H1 (cell line): ENCODE measurements around the gene GNB1. TPM values are rescaled to one million over a fixed set of nuclear protein-coding genes. Genes with fewer than 3 reads are reported as not detected.

ENCODE experiments used
- CTCF ChIA-PET: fragments of 300-600 bp; sonication (Branson Sonifier 250); formaldehyde crosslinking; loops from one replicate; lab custom pipeline; 2021; ENCODE audit not compliant: partially characterized antibody; lab: Charles Lee
- POLR2A ChIA-PET: fragments of 300-600 bp; sonication (Branson Sonifier 250); formaldehyde crosslinking; loops from one replicate; lab custom pipeline; 2021; ENCODE audit warnings: inconsistent platforms; ENCODE audit not compliant: partially characterized antibody; lab: Charles Lee
- DNase-seq, 2 experiments: peaks; one replicate each; pipeline versions ENCODE4 v3.0.0 to v3.0.0-alpha.2; 2010 to 2022; ENCODE audit warnings: low spot score in 2 of 2, low read depth in 1 of 2, mixed read lengths in 1 of 2
- FAIRE-seq: peaks from 2 replicates; lab custom pipeline; 2011; peaks lifted over from hg19 to GRCh38; lab: Jason Lieb, UNC
- H2AFZ ChIP-seq: 2 replicates; pipeline ENCODE4 v1.8.1; 2012; ENCODE audit warnings: low read length, inconsistent platforms
- H2AK5ac ChIP-seq: 2 replicates; pipeline ENCODE4 v1.6.1; 2013; ENCODE audit warnings: low read depth, low read length
- H2BK120ac ChIP-seq: replicated peaks from 2 replicates; pipeline ENCODE3; 2013; ENCODE audit warnings: low read depth, low read length, inconsistent platforms
- H2BK12ac ChIP-seq: 2 replicates; pipeline ENCODE4 v1.6.1; 2013; ENCODE audit warnings: low read depth, low read length
- H2BK15ac ChIP-seq: 2 replicates; pipeline ENCODE4 v1.6.1; 2013; ENCODE audit warnings: low read length
- H2BK20ac ChIP-seq: 2 replicates; pipeline ENCODE4 v1.6.1; 2013; ENCODE audit warnings: low read length
- H2BK5ac ChIP-seq: 2 replicates; pipeline ENCODE4 v1.6.1; 2013; ENCODE audit warnings: low read depth, low read length
- H3K14ac ChIP-seq: 2 replicates; pipeline ENCODE4 v1.6.1; 2013; ENCODE audit warnings: inconsistent platforms; ENCODE audit not compliant: insufficient read length
- H3K18ac ChIP-seq: 2 replicates; pipeline ENCODE4 v1.6.1; 2013; ENCODE audit warnings: low read length; ENCODE audit errors: extremely low read depth
- H3K23ac ChIP-seq: 2 replicates; pipeline ENCODE4 v1.6.1; 2013; ENCODE audit warnings: inconsistent platforms; ENCODE audit not compliant: insufficient read length
- H3K23me2 ChIP-seq: 2 replicates; pipeline ENCODE4 v1.6.1; 2013; ENCODE audit warnings: low read depth, low read length
- H3K27ac ChIP-seq: 2 replicates; pipeline ENCODE4 v1.6.1; 2011; ENCODE audit warnings: low read depth, low read length, inconsistent platforms
- H3K27me3 ChIP-seq, 4 experiments: replicated peaks in 1 of 4; 1 replicate in 1 of 4; 2 replicates in 3 of 4; pipeline versions ENCODE4 v1.6.1 to v1.8.1; 2011 to 2013; ENCODE audit warnings: low read length in 3 of 4, mild to moderate bottlenecking in 3 of 4, inconsistent platforms in 2 of 4, mixed read lengths in 2 of 4, moderate library complexity in 1 of 4; ENCODE audit not compliant: control insufficient read depth in 3 of 4, insufficient read depth in 3 of 4; ENCODE audit errors: extremely low read depth in 1 of 4
- H3K36me3 ChIP-seq, 4 experiments: 2 replicates each; pipeline versions ENCODE4 v1.6.1 to v1.8.1; 2011 to 2013; ENCODE audit warnings: mild to moderate bottlenecking in 4 of 4, low read length in 3 of 4, moderate library complexity in 2 of 4, control low read depth in 1 of 4, inconsistent platforms in 1 of 4; ENCODE audit not compliant: insufficient read depth in 4 of 4, control insufficient read depth in 2 of 4
- H3K4ac ChIP-seq: replicated peaks from 2 replicates; pipeline ENCODE3; 2013; ENCODE audit warnings: low read length, low read depth, mixed read lengths, inconsistent platforms; ENCODE audit not compliant: insufficient read length
- H3K4me1 ChIP-seq, 4 experiments: replicated peaks in 1 of 4; 1 replicate in 1 of 4; 2 replicates in 3 of 4; pipeline versions ENCODE4 v1.6.1 to v1.8.1; 2011 to 2013; ENCODE audit warnings: low read length in 3 of 4, inconsistent platforms in 2 of 4, mixed read lengths in 1 of 4; ENCODE audit not compliant: insufficient read depth in 4 of 4, control insufficient read depth in 3 of 4
- H3K4me2 ChIP-seq, 2 experiments: 2 replicates each; pipeline versions ENCODE4 v1.6.1 to v1.8.1; 2011 to 2013; ENCODE audit warnings: low read depth in 2 of 2, low read length in 2 of 2, control low read depth in 1 of 2, inconsistent platforms in 1 of 2, mild to moderate bottlenecking in 1 of 2; ENCODE audit not compliant: insufficient read depth in 1 of 2
- H3K4me3 ChIP-seq, 4 experiments: fragments of 200-600, 300-600 bp in 1 of 4; sonication (generic), shearing (Covaris generic), sonication (Bioruptor Twin) in 1 of 4; 2 replicates each; pipeline versions ENCODE4 v1.5.1 to v1.8.1; 2011 to 2016; ENCODE audit warnings: low read length in 4 of 4, low read depth in 3 of 4, control low read depth in 2 of 4, inconsistent platforms in 2 of 4, mild to moderate bottlenecking in 2 of 4, mixed read lengths in 1 of 4, moderate library complexity in 1 of 4; ENCODE audit not compliant: insufficient read depth in 2 of 4; ENCODE audit errors: extremely low read depth in 1 of 4
- H3K56ac ChIP-seq: replicated peaks from 2 replicates; pipeline ENCODE3; 2013; ENCODE audit warnings: low read depth, mild to moderate bottlenecking, mixed read lengths, low read length, inconsistent platforms; ENCODE audit not compliant: insufficient read length
- H3K79me1 ChIP-seq: 2 replicates; pipeline ENCODE4 v1.6.1; 2013; ENCODE audit warnings: low read depth, low read length, control low read depth
- H3K79me2 ChIP-seq, 2 experiments: 2 replicates each; pipeline versions ENCODE4 v1.6.1 to v1.8.1; 2012 to 2013; ENCODE audit warnings: low read length in 2 of 2, mild to moderate bottlenecking in 2 of 2, inconsistent platforms in 1 of 2; ENCODE audit not compliant: insufficient read depth in 2 of 2, control insufficient read depth in 1 of 2
- H3K9ac ChIP-seq, 4 experiments: replicated peaks in 1 of 4; 1 replicate in 1 of 4; 2 replicates in 3 of 4; pipeline versions ENCODE4 v1.6.1 to v1.8.1; 2011 to 2013; ENCODE audit warnings: low read depth in 3 of 4, low read length in 3 of 4, control low read depth in 2 of 4, mild to moderate bottlenecking in 2 of 4, moderate library complexity in 2 of 4, inconsistent platforms in 1 of 4; ENCODE audit errors: extremely low read depth in 1 of 4
- H3K9me3 ChIP-seq, 2 experiments: 2 replicates each; pipeline versions ENCODE4 v1.6.1 to v1.8.1; 2012 to 2013; ENCODE audit warnings: mild to moderate bottlenecking in 2 of 2, moderate library complexity in 2 of 2, control low read depth in 1 of 2, inconsistent platforms in 1 of 2, low read depth in 1 of 2, low read length in 1 of 2, mixed read lengths in 1 of 2; ENCODE audit not compliant: insufficient read depth in 2 of 2
- H4K20me1 ChIP-seq, 2 experiments: replicated peaks in 1 of 2; 2 replicates each; pipeline versions ENCODE3 to v1.8.1; 2011 to 2013; ENCODE audit warnings: inconsistent platforms in 2 of 2, low read length in 2 of 2, mild to moderate bottlenecking in 1 of 2; ENCODE audit not compliant: insufficient read depth in 2 of 2, control insufficient read depth in 1 of 2
- H4K5ac ChIP-seq: 2 replicates; pipeline ENCODE4 v1.6.1; 2013; ENCODE audit warnings: low read length, low read depth, mixed read lengths, inconsistent platforms; ENCODE audit not compliant: insufficient read length
- H4K8ac ChIP-seq: 2 replicates; pipeline ENCODE4 v1.8.0; 2013; ENCODE audit warnings: mild to moderate bottlenecking, moderate library complexity, low read length, inconsistent platforms; ENCODE audit not compliant: insufficient read depth; ENCODE audit errors: extremely low read depth
- H4K91ac ChIP-seq: replicated peaks from 2 replicates; pipeline ENCODE3; 2013; ENCODE audit warnings: low read length, mixed read lengths, inconsistent platforms; ENCODE audit not compliant: insufficient read length
- ATF3 ChIP-seq: IDR thresholded peaks from 2 replicates; pipeline ENCODE4 v1.6.1; 2011; ENCODE audit warnings: low read depth, mild to moderate bottlenecking, low read length; ENCODE audit not compliant: insufficient read depth
- BRCA1 ChIP-seq: IDR thresholded peaks from 2 replicates; pipeline ENCODE4 v1.6.1; 2012; ENCODE audit warnings: low read depth, low read length, improper control_type of control experiment
- CREB1 ChIP-seq: IDR thresholded peaks from 2 replicates; pipeline ENCODE4 v1.6.1; 2012; ENCODE audit warnings: inconsistent platforms
- EP300 ChIP-seq, 2 experiments: IDR thresholded peaks; 1 replicate in 1 of 2; 2 replicates in 1 of 2; pipeline ENCODE4 v1.6.1; 2011 to 2012; ENCODE audit warnings: low read depth in 2 of 2, low read length in 2 of 2, mild to moderate bottlenecking in 2 of 2, borderline replicate concordance in 1 of 2, inconsistent platforms in 1 of 2, moderate library complexity in 1 of 2
- HDAC2 ChIP-seq, 2 experiments: fragments of 300-600 bp in 1 of 2; sonication (generic) in 1 of 2; IDR thresholded peaks; 2 replicates each; pipeline ENCODE4 v1.6.1; 2011 to 2012; ENCODE audit warnings: low read depth in 2 of 2, low read length in 2 of 2, mild to moderate bottlenecking in 2 of 2, moderate library complexity in 2 of 2, borderline replicate concordance in 1 of 2, inconsistent platforms in 1 of 2
- KDM1A ChIP-seq: fragments of 200-600, 300-600 bp; sonication (generic); IDR thresholded peaks from 2 replicates; pipeline ENCODE4 v1.7.1; 2016; ENCODE audit warnings: mild to moderate bottlenecking, low read length, borderline replicate concordance
- MAX ChIP-seq: IDR thresholded peaks from 2 replicates; pipeline ENCODE4 v1.6.1; 2012; ENCODE audit warnings: inconsistent platforms
- NRF1 ChIP-seq: IDR thresholded peaks from 2 replicates; pipeline ENCODE4 v1.6.1; 2011; ENCODE audit warnings: mild to moderate bottlenecking, low read depth, low read length, improper control_type of control experiment
- POLR2AphosphoS5 ChIP-seq: IDR thresholded peaks from 2 replicates; pipeline ENCODE4 v1.6.1; 2011; ENCODE audit warnings: low read depth, low read length
- POU5F1 ChIP-seq: IDR thresholded peaks from 2 replicates; pipeline ENCODE4 v1.6.1; 2011; ENCODE audit warnings: low read depth, mild to moderate bottlenecking, low read length, moderate library complexity
- TAF7 ChIP-seq: optimal IDR thresholded peaks from 2 replicates; pipeline ENCODE3; 2011; ENCODE audit warnings: low read depth, mild to moderate bottlenecking, inconsistent platforms, low read length, moderate library complexity, borderline replicate concordance
- whole genome bisulfite sequencing, 2 experiments: shearing (Covaris generic) in 1 of 2; methylation state at CpG; one replicate each; pipeline versions ENCODE4 v1.1.6 to v1.1.7; 2013 to 2015; ENCODE audit warnings: low lambda C conversion rate in 2 of 2, mixed read lengths in 2 of 2, inconsistent platforms in 1 of 2, low coverage in 1 of 2, missing lambda C conversion rate in 1 of 2; ENCODE audit not compliant: insufficient replicate concordance in 2 of 2, insufficient coverage in 1 of 2, insufficient read length in 1 of 2; ENCODE audit errors: extremely low coverage in 1 of 2, missing lambda C conversion rate in 1 of 2; 5-methylcytosine and 5-hydroxymethylcytosine counted together
- polyA plus RNA-seq, 7 experiments: library from polyadenylated mRNA; depleted of rRNA in 3 of 7; stranded (reverse) in 5 of 7; unstranded in 2 of 7; fragments of >200 nt in 5 of 7; fragments of 200-250 nt in 2 of 7; gene quantifications; 1 replicate in 5 of 7; 2 replicates in 1 of 7; 4 replicates in 1 of 7; pipeline versions ENCODE4 v1.2.1 to v1.2.3, GENCODE V29; 2011 to 2013; ENCODE audit warnings: missing spikeins in 2 of 7, mixed read lengths in 2 of 7
- total RNA-seq: library from RNA; stranded (reverse); fragmentation: NEBNext Ultra II Directional; extraction: Animal tissue kit (Norgen Biotek cat#: 25700); gene quantifications from 2 replicates; pipeline ENCODE4 v1.2.1, GENCODE V29; 2021

The GNB1 gene
- total and polyA plus RNA-seq, 2 of the 8 experiments (the other 6 are each of a cell fraction or from before 2014, with no cell fraction given) = 343 to 382 TPM

GRCh38 chr1:1900883-1901640 is 10.2 kb upstream of the GNB1 start:
- ChIA-PET CTCF (interaction anchor here (0.5 to 4.0 kb wide), 24 partner anchors 9 to 389 kb away, joined by 3 to 21 read pairs (median 4); partner anchors contain the start of gene CALML6), POLR2A (interaction anchor here (0.8 to 1.8 kb wide), 7 partner anchors 9 to 121 kb away, joined by 3 to 15 read pairs (median 5); no protein-coding TSS in a partner anchor)
- Histone ChIP-seq H3K4me2 (no peak overlapping the region), H2BK12ac (no peak overlapping the region), H4K91ac (no peak overlapping the region), H3K9me3 (no peaks in the 10 kb centered on the region), H3K79me2 (no peaks in the 10 kb centered on the region), H3K4me3 (no peak overlapping the region), H4K20me1 (peaks cover 0 to 6% of the 10 kb centered on the region in 2 experiments), H3K27me3 (no peaks in the 10 kb centered on the region; a peak in 1 of 7 replicates), H2BK15ac (no peak overlapping the region), H2BK5ac (no peak overlapping the region), H3K9ac (no peak overlapping the region), H2BK20ac (no peak overlapping the region), H3K18ac (no peak overlapping the region), H2AFZ (no peak overlapping the region), H3K23ac (no peak overlapping the region), H2BK120ac (no peak overlapping the region), H3K4me1 (peaks cover 0 to 9% (median 0%) of the 10 kb centered on the region in 4 experiments; a peak in 2 of 7 replicates), H3K56ac (no peak overlapping the region), H3K4ac (no peak overlapping the region), H3K23me2 (no peaks in the 10 kb centered on the region), H4K5ac (no peak overlapping the region), H3K36me3 (no peaks in the 10 kb centered on the region), H2AK5ac (no peak overlapping the region), H3K14ac (no peak overlapping the region), H3K27ac (no peak overlapping the region), H4K8ac (no peak overlapping the region; the same call in 1 of the 2 replicates), H3K79me1 (no peaks in the 10 kb centered on the region)
- 84% methylated on average over 14 of the region's 14 CpGs; no CpG with 5 or more reads in 1 of the 2 experiments for WGBS, 2 experiments
- no peak for DNase-seq
- no peak for FAIRE-seq
- no peak for TF ChIP-seq MAX
- no peak for TF ChIP-seq ATF3
- no peak for TF ChIP-seq TAF7
- TF ChIP-seq HDAC2 (IDR thresholded peaks at IDR 0.05; ENCODE audit: borderline replicate concordance in 1 of 2, low read depth in 2 of 2, low read length in 2 of 2) = no peak
- TF ChIP-seq EP300 (IDR thresholded peaks at IDR 0.05; ENCODE audit: borderline replicate concordance in 1 of 2, low read depth in 2 of 2, low read length in 2 of 2) = no peak
- TF ChIP-seq NRF1 = no peak
- no peak for TF ChIP-seq BRCA1
- no peak for TF ChIP-seq KDM1A
- TF ChIP-seq POLR2AphosphoS5 = no peak
- TF ChIP-seq CREB1 = no peak
- TF ChIP-seq POU5F1 = no peak
